H9 (cell line): ENCODE results near the gene TUBGCP6. TPM values are rescaled to one million over a fixed set of nuclear protein-coding genes. Genes with fewer than 3 reads are reported as not detected.

Experiments used
- DNase-seq: peaks from one replicate; pipeline ENCODE4 v3.0.0-alpha.2; 2017
- H2AFZ ChIP-seq: one replicate; pipeline ENCODE4 v1.6.1; 2013; ENCODE audit warnings: mild to moderate bottlenecking, low read length, control low read depth, moderate library complexity
- H2AK5ac ChIP-seq: 2 replicates; pipeline ENCODE4 v1.6.1; 2013; ENCODE audit warnings: low read length, control low read depth, mixed read lengths; ENCODE audit not compliant: insufficient read length
- H2BK120ac ChIP-seq: one replicate; pipeline ENCODE4 v1.6.1; 2013; ENCODE audit warnings: low read depth, mild to moderate bottlenecking, low read length, control low read depth, inconsistent platforms; ENCODE audit not compliant: poor library complexity, severe bottlenecking
- H2BK12ac ChIP-seq: 2 replicates; pipeline ENCODE4 v1.6.1; 2013; ENCODE audit warnings: low read length, control low read depth, mixed read lengths, low read depth; ENCODE audit not compliant: insufficient read length
- H2BK15ac ChIP-seq: 2 replicates; pipeline ENCODE4 v1.6.1; 2013; ENCODE audit warnings: low read depth, low read length, control low read depth
- H2BK20ac ChIP-seq: one replicate; pipeline ENCODE4 v1.6.1; 2013; ENCODE audit warnings: low read depth, mild to moderate bottlenecking, low read length, control low read depth, inconsistent platforms; ENCODE audit not compliant: poor library complexity, severe bottlenecking
- H2BK5ac ChIP-seq: 2 replicates; pipeline ENCODE4 v1.6.1; 2013; ENCODE audit warnings: low read length, control low read depth, mixed read lengths; ENCODE audit not compliant: insufficient read length
- H3K14ac ChIP-seq: 2 replicates; pipeline ENCODE4 v1.6.1; 2013; ENCODE audit warnings: low read length, control low read depth; ENCODE audit not compliant: insufficient read depth
- H3K18ac ChIP-seq: 2 replicates; pipeline ENCODE4 v1.6.1; 2013; ENCODE audit warnings: low read depth, mild to moderate bottlenecking, mixed read lengths, low read length, control low read depth; ENCODE audit not compliant: insufficient read length
- H3K23ac ChIP-seq: 2 replicates; pipeline ENCODE4 v1.6.1; 2013; ENCODE audit warnings: low read length, control low read depth, mixed read lengths, low read depth; ENCODE audit not compliant: insufficient read length
- H3K23me2 ChIP-seq: 2 replicates; pipeline ENCODE4 v1.6.1; 2013; ENCODE audit warnings: low read depth, mild to moderate bottlenecking, mixed read lengths, low read length, control low read depth; ENCODE audit not compliant: insufficient read length, poor library complexity, severe bottlenecking
- H3K27ac ChIP-seq: 2 replicates; pipeline ENCODE4 v1.5.1; 2013; ENCODE audit warnings: low read length, control low read depth, mixed read lengths, low read depth; ENCODE audit not compliant: insufficient read length
- H3K27me3 ChIP-seq: 2 replicates; pipeline ENCODE4 v1.6.1; 2013; ENCODE audit warnings: low read length, control low read depth, inconsistent platforms; ENCODE audit not compliant: insufficient read depth
- H3K4ac ChIP-seq: 2 replicates; pipeline ENCODE4 v1.6.1; 2013; ENCODE audit warnings: low read depth, mild to moderate bottlenecking, control low read depth, inconsistent platforms, low read length, moderate library complexity
- H3K4me1 ChIP-seq: 2 replicates; pipeline ENCODE4 v1.6.1; 2013; ENCODE audit warnings: low read length, control low read depth, inconsistent platforms; ENCODE audit not compliant: insufficient read depth
- H3K4me2 ChIP-seq: 2 replicates; pipeline ENCODE4 v1.6.1; 2013; ENCODE audit warnings: low read length, control low read depth, mixed read lengths; ENCODE audit not compliant: insufficient read length, insufficient read depth
- H3K56ac ChIP-seq: 2 replicates; pipeline ENCODE4 v1.6.1; 2013; ENCODE audit warnings: low read depth, mild to moderate bottlenecking, mixed read lengths, low read length, control low read depth; ENCODE audit not compliant: insufficient read length
- H3K79me1 ChIP-seq: 2 replicates; pipeline ENCODE4 v1.6.1; 2013; ENCODE audit warnings: low read depth, mild to moderate bottlenecking, moderate library complexity, low read length, control low read depth, inconsistent platforms; ENCODE audit not compliant: insufficient read depth, poor library complexity, severe bottlenecking
- H3K79me2 ChIP-seq: 2 replicates; pipeline ENCODE4 v1.6.1; 2013; ENCODE audit warnings: low read length, control low read depth, inconsistent platforms; ENCODE audit not compliant: insufficient read depth
- H3K9ac ChIP-seq: 2 replicates; pipeline ENCODE4 v1.6.1; 2013; ENCODE audit warnings: low read length, control low read depth, mixed read lengths; ENCODE audit not compliant: insufficient read length; ENCODE audit errors: extremely low read depth
- H3K9me3 ChIP-seq: one replicate; pipeline ENCODE4 v1.6.1; 2013; ENCODE audit warnings: low read depth, low read length, inconsistent platforms; ENCODE audit not compliant: control insufficient read depth
- H3T11ph ChIP-seq: one replicate; pipeline ENCODE4 v1.6.1; 2013; ENCODE audit warnings: mild to moderate bottlenecking, low read length, control low read depth, inconsistent platforms
- H4K20me1 ChIP-seq: one replicate; pipeline ENCODE4 v1.6.1; 2013; ENCODE audit not compliant: control insufficient read depth, insufficient read length, insufficient read depth
- H4K5ac ChIP-seq: 2 replicates; pipeline ENCODE4 v1.6.1; 2013; ENCODE audit warnings: low read depth, mild to moderate bottlenecking, mixed read lengths, low read length, control low read depth; ENCODE audit not compliant: insufficient read length
- H4K8ac ChIP-seq: replicated peaks from 2 replicates; pipeline ENCODE4 v1.6.1; 2013; ENCODE audit warnings: low read length, control low read depth, mixed read lengths, low read depth; ENCODE audit not compliant: insufficient read length
- H4K91ac ChIP-seq: 2 replicates; pipeline ENCODE4 v1.6.1; 2013; ENCODE audit warnings: low read depth, mild to moderate bottlenecking, moderate library complexity, mixed read lengths, low read length, control low read depth; ENCODE audit not compliant: insufficient read length
- H3K27ac Mint-ChIP-seq, 3 experiments: 2 replicates in 2 of 3; 3 replicates in 1 of 3; pipeline ENCODE4 v1.8.0; 2020 to 2021; ENCODE audit warnings: mixed read lengths in 3 of 3, mild to moderate bottlenecking in 1 of 3, moderate library complexity in 1 of 3
- H3K27me3 Mint-ChIP-seq: 2 replicates; pipeline ENCODE4 v1.8.0; 2021; ENCODE audit warnings: low read depth, mild to moderate bottlenecking, moderate library complexity, mixed read lengths
- H3K36me3 Mint-ChIP-seq, 3 experiments: 2 replicates in 2 of 3; 3 replicates in 1 of 3; pipeline ENCODE4 v1.8.0; 2020 to 2021; ENCODE audit warnings: low read depth in 3 of 3, mixed read lengths in 3 of 3; ENCODE audit not compliant: insufficient read depth in 1 of 3
- H3K4me1 Mint-ChIP-seq, 2 experiments: 2 replicates each; pipeline ENCODE4 v1.8.0; 2020; ENCODE audit warnings: mixed read lengths in 2 of 2
- H3K4me3 Mint-ChIP-seq, 2 experiments: 2 replicates in 1 of 2; 3 replicates in 1 of 2; pipeline ENCODE4 v1.8.0; 2020 to 2021; ENCODE audit warnings: mild to moderate bottlenecking in 2 of 2, mixed read lengths in 2 of 2, moderate library complexity in 1 of 2
- H3K9me3 Mint-ChIP-seq, 2 experiments: 2 replicates in 1 of 2; 3 replicates in 1 of 2; pipeline ENCODE4 v1.8.0; 2020; ENCODE audit warnings: mild to moderate bottlenecking in 2 of 2, mixed read lengths in 2 of 2, moderate library complexity in 1 of 2
- CTCF ChIP-seq: fragments of 200-600 bp; sonication (generic); conservative IDR thresholded peaks from 3 replicates; pipeline ENCODE4 v1.8.0; 2021; ENCODE audit warnings: antibody characterized with exemption, mild to moderate bottlenecking
- WGBS: extraction: QIAGEN DNeasy Blood & Tissue Kit; methylation state at CpG from one replicate; pipeline ENCODE4 v1.1.7; 2013; ENCODE audit warnings: missing lambda C conversion rate, low lambda C conversion rate, mixed read lengths; ENCODE audit not compliant: insufficient read length; ENCODE audit errors: extremely low coverage; 5-methylcytosine and 5-hydroxymethylcytosine counted together
- total RNA-seq: library from RNA; stranded (reverse); gene quantifications from 2 replicates; pipeline ENCODE4 v1.2.1, GENCODE V29; 2021

The TUBGCP6 gene
- total RNA-seq, 1 experiment from 2014 or later: 29.0 TPM

GRCh38 chr22:50229370-50229769 is 15.5 kb downstream of the TUBGCP6 start:
- Histone ChIP-seq H2AFZ (no peak overlapping the region), H3K27ac (no peak overlapping the region), H3K79me2 (no peaks in the 10 kb centered on the region), H3K18ac (no peak overlapping the region), H2BK20ac (no peak overlapping the region), H3K56ac (no peak overlapping the region), H4K20me1 (peaks cover 3% of the 10 kb centered on the region), H2BK120ac (no peak overlapping the region), H3K23ac (no peak overlapping the region), H2AK5ac (no peak overlapping the region), H2BK15ac (no peak overlapping the region), H3K9ac (no peak overlapping the region), H4K8ac (no peak overlapping the region), H3K4me1 (no peaks in the 10 kb centered on the region), H4K91ac (no peak overlapping the region), H3K14ac (no peak overlapping the region), H2BK5ac (no peak overlapping the region), H3K27me3 (no peaks in the 10 kb centered on the region), H4K5ac (no peak overlapping the region), H3K79me1 (no peaks in the 10 kb centered on the region), H2BK12ac (no peak overlapping the region), H3K9me3 (no peaks in the 10 kb centered on the region), H3K4me2 (no peak overlapping the region), H3K4ac (no peak overlapping the region), H3K23me2 (no peaks in the 10 kb centered on the region), H3T11ph (no peak overlapping the region)
- H3K27ac Mint-ChIP-seq: peak overlapping the region in 2 of 3 experiments; percentile 37 to 91; a peak in 4 of 7 replicates
- H3K4me1 Mint-ChIP-seq: no peaks in the 10 kb centered on the region
- DNase-seq: no peak
- peaks cover 0 to 2% of the 10 kb centered on the region in 2 experiments; a peak in 1 of 5 replicates for H3K9me3 Mint-ChIP-seq
- no peak overlapping the region for H3K4me3 Mint-ChIP-seq
- no CpG with 5 or more reads among the region's 16 CpGs for WGBS
- no peaks in the 10 kb centered on the region for H3K27me3 Mint-ChIP-seq
- TF ChIP-seq CTCF: no peak
- H3K36me3 Mint-ChIP-seq: peaks cover 7 to 31% (median 23%) of the 10 kb centered on the region in 3 experiments
